Subcutaneous adipose tissue (tissue), 4 donors: ENCODE measurements around the gene PEAK3. TPM values are rescaled to one million over a fixed set of nuclear protein-coding genes. Genes with fewer than 3 reads are reported as not detected.

ENCODE experiments used
- total RNA-seq, 4 donors: library from RNA; depleted of rRNA; stranded (reverse); fragments of >200 nt; gene quantifications; one replicate each; pipeline ENCODE4 v1.1.0, GENCODE V29; 2016
- TF ChIP-seq, protein P1 (sequence below): fragments of 450-650 bp; IDR thresholded peaks from one replicate; pipeline ENCODE4 v1.5.1; 2016; ENCODE audit warnings: low read depth, mild to moderate bottlenecking, control low read depth, antibody characterized with exemption, moderate library complexity

PEAK3 gene
- total RNA-seq, 4 donors from 2014 or later = 0.68 to 0.88 (median 0.75) TPM; not detected in 1

DNA sequence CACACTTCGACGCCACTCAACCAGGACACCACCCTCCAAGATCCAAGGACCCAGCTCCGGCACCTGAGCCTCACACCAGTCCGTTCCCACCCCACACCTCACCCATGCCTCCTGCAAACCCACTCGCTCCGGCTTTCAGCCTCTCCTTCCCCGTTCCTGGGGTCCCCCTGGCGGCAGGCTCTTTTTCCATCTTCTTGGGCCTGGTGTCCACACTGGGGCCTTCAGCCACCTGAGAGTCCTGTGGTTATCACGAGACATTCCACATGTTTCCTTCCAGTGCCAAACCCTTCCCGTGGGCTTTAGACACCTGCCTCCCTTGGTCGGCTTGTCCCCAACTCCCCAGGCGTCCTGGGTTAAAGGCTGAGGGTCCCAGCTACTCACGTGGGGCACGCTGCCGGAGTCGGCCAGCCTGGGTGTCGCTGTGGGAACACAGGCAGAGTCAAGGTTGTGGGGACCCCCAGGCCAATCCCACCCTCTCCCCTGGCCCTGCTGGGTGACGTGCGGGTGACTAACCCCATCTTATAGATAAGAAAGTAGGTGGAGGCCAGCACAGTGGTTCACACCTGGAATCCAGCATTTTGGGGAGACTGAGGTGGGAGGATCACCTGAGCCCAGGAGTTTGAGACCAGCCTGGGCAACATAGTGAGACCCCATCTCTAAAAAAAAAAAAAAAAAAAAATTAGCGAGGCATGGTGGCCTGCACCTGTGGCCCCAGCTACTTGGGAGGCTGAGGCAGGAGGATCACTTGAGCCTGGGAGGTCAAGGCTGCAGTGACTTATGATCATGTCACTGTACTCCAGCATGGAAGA is 27.7 kb downstream of the PEAK3 start:
- TF ChIP-seq, protein P1, sequence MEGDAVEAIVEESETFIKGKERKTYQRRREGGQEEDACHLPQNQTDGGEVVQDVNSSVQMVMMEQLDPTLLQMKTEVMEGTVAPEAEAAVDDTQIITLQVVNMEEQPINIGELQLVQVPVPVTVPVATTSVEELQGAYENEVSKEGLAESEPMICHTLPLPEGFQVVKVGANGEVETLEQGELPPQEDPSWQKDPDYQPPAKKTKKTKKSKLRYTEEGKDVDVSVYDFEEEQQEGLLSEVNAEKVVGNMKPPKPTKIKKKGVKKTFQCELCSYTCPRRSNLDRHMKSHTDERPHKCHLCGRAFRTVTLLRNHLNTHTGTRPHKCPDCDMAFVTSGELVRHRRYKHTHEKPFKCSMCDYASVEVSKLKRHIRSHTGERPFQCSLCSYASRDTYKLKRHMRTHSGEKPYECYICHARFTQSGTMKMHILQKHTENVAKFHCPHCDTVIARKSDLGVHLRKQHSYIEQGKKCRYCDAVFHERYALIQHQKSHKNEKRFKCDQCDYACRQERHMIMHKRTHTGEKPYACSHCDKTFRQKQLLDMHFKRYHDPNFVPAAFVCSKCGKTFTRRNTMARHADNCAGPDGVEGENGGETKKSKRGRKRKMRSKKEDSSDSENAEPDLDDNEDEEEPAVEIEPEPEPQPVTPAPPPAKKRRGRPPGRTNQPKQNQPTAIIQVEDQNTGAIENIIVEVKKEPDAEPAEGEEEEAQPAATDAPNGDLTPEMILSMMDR = no peak

DNA sequence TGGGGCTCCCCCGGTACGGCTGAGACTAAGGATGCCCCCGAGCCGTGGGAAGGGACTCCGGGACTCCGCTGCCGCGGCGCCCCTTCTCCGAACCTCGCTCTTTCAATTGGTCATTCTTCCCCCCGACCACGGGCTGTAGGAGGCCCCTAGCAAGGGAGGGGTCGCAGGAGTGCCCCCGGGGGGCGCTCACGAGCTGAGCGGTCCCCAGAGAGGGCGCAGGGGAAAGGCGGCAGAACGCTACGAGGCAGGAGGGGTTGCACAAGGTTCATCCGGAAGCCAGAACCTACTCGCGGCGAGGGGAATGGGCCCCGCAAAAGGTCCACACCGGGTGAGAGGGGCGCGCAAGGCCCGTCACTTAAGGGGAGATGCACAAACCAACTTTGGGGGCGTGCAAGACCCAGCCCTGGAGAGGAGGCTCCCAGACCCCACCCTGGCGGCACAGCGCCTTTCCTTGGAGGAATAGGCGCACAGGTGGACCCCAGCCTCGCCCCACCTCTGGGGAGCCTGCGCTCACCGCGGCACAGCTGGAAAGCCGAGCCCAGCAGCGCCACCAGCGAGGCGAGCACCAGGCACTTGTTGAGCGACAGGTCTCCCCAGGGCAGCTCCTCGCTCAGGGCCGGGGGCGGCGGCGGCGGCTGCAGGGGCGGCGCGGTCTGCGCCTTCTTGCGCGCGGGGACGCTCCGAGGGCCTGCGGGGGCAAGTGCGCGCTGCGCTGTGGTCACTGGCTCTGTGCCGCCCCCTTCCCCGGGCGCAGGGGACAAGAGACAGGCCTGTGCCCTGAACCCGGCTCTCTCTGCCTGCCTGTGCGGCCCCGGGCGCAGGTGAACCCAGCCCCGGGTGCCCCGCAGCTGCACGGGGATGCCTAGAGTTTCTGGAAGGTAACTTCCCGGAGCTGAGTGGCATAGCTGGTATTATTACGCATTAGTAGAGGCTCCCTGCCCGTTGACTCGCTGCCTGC is 28.6 kb downstream of the PEAK3 start:
- TF ChIP-seq, protein P1 = no peak

DNA sequence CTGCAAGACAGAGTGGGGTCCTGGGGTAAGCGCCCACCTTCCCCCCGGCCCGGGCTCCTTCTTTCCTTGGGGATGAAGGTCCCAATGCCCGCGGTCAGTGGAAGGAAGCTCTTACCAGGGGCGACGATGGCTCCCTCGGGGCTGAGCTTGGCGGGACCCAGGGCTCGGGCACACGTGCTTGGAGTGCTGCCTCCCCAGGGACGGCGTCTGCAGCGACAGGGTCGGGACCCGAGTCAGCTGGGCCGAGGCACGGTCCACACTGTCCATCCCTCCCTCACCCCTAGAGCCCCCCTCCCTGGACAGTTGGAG is 29.2 kb downstream of the PEAK3 start:
- TF ChIP-seq, protein P1 = no peak

DNA sequence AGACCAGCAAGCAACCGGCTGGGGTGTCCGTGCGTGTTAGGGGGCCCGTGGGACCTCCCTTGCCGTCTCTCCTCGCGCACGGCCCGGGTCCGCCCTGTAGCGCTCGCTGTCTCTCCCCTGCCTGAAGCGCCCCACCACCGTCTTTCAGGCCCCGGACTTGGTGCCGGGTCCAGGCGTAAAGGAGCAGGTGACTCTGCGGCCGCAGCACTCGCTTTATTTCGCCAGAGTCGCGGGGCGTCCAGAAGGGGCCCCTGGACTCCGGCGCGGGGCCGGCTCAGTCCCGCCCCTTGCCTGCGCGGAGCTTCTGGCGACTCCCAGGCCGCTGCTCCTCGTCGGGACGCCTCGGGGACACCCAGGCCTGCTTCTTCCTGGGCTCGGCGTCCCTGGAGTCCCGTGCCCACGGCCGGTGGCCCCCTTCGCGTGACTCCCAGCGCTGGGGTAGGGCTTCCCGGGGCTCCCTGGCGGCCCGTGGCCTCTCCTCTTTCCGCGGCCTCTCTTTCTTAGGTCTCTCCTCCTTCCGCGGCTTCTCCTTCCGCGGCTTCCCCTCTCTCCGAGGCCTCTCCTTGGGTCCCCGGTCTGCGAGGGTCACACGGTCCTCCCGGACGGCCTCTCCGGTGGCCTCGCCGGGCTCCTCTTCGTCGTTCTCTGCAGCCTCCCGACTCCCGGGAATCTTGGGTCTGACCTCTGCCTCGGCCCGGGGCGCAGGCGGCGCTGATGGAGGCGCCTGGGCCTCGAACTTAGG is 29.7 kb downstream of the PEAK3 start:
- TF ChIP-seq, protein P1 = no peak

DNA sequence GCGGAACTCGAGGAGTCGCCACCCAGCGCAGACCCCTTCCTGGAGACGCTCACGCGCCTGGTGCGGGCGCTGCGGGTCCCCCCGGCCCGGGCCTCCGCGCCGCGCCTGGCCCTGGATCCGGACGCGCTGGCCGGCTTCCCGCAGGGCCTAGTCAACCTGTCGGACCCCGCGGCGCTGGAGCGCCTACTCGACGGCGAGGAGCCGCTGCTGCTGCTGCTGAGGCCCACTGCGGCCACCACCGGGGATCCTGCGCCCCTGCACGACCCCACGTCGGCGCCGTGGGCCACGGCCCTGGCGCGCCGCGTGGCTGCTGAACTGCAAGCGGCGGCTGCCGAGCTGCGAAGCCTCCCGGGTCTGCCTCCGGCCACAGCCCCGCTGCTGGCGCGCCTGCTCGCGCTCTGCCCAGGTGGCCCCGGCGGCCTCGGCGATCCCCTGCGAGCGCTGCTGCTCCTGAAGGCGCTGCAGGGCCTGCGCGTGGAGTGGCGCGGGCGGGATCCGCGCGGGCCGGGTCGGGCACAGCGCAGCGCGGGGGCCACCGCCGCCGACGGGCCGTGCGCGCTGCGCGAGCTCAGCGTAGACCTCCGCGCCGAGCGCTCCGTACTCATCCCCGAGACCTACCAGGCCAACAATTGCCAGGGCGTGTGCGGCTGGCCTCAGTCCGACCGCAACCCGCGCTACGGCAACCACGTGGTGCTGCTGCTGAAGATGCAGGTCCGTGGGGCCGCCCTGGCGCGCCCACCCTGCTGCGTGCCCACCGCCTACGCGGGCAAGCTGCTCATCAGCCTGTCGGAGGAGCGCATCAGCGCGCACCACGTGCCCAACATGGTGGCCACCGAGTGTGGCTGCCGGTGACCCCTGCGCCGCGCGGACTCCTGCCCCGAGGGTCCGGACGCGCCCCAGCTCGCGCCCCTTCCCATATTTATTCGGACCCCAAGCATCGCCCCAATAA is 30.6 kb downstream of the PEAK3 start:
- TF ChIP-seq, protein P1 = no peak

DNA sequence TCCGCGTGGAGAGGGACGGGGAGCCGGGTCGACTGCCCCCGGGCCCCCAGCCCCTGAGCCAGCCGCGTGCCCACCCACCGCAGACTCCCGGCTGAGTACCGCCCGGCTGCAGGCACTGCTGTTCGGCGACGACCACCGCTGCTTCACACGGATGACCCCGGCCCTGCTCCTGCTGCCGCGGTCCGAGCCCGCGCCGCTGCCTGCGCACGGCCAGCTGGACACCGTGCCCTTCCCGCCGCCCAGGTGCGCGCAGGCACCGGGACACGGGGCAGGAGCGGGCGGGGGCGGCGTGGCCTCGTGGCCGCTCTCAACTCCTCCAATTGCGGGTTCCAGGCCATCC is 31.2 kb downstream of the PEAK3 start:
- TF ChIP-seq, protein P1 = no peak
